HG03066 (cell line): ENCODE results near the gene ABHD3.
"Not testable (repeated sequence)": the region's sequence is repeated elsewhere in the genome, so short reads cannot be mapped to it uniquely, and the experiment has no call there.

Experiments
- ATAC-seq: cut with Tn5 transposase; IDR thresholded peaks from one replicate; pipeline ENCODE4 v1.9.1; 2021; ENCODE audit warnings: low read depth; ENCODE audit not compliant: unreplicated experiment

ABHD3 gene

GRCh38 chr18:21704603-21705364, at the start of gene ABHD3:
Gene ABHD3, minus strand, starts transcription at chr18:21704774. Its CDS starts 109 bp downstream, at chr18:21704665.
- ATAC-seq, result peak; percentile 89

GRCh38 chr18:21747764-21748693, 43.5 kb upstream of the ABHD3 start:
- ATAC-seq, result no peak

GRCh38 chr18:21747268-21747667, 42.7 kb upstream of the ABHD3 start:
- no peak for ATAC-seq

- ATAC-seq, result no peak
Measured at GRCh38 chr18:21745231-21745630, 40.7 kb upstream of the ABHD3 start.

GRCh38 chr18:21743166-21743832, 38.7 kb upstream of the ABHD3 start:
- ATAC-seq, result no peak

- no peak for ATAC-seq
Measured at GRCh38 chr18:21742315-21742687, 37.7 kb upstream of the ABHD3 start.

GRCh38 chr18:21741562-21742314, 37.2 kb upstream of the ABHD3 start:
- ATAC-seq, result peak; percentile 20

- peak; percentile 36 for ATAC-seq
Measured at GRCh38 chr18:21741312-21741561, 36.7 kb upstream of the ABHD3 start.

GRCh38 chr18:21740538-21741311, 36.2 kb upstream of the ABHD3 start, which contains the start of gene MIB1:
Gene MIB1, plus strand, starts transcription at chr18:21740792. Its CDS starts 792 bp downstream, at chr18:21741584.
- peak; percentile 94 for ATAC-seq

GRCh38 chr18:21739604-21740537, 35.3 kb upstream of the ABHD3 start:
- peak; percentile 6 for ATAC-seq

GRCh38 chr18:21736926-21737325, 32.4 kb upstream of the ABHD3 start:
- ATAC-seq, result not testable (repeated sequence)

GRCh38 chr18:21735452-21736015, 31.0 kb upstream of the ABHD3 start:
- no peak for ATAC-seq

- ATAC-seq, result no peak
Measured at GRCh38 chr18:21733011-21733410, 28.4 kb upstream of the ABHD3 start.

GRCh38 chr18:21727702-21728101, 23.1 kb upstream of the ABHD3 start:
- ATAC-seq, result no peak

GRCh38 chr18:21725201-21725600, 20.6 kb upstream of the ABHD3 start:
- no peak for ATAC-seq

GRCh38 chr18:21722687-21723086, 18.1 kb upstream of the ABHD3 start:
- ATAC-seq, result no peak

GRCh38 chr18:21714474-21714873, 9.9 kb upstream of the ABHD3 start:
- ATAC-seq, result no peak

- ATAC-seq, result not testable (repeated sequence)
Measured at GRCh38 chr18:21707130-21707529, 2.6 kb upstream of the ABHD3 start.
